Prostate gland (tissue), 2 donors: Measurements from ENCODE around the gene VEGFB. TPM values are rescaled to one million over a fixed set of nuclear protein-coding genes. Genes with fewer than 3 reads are reported as not detected.

Source experiments
- DNase-seq: peaks from one replicate; pipeline ENCODE4 v3.0.0-alpha.2; 2019; ENCODE audit warnings: low spot score
- H3K27ac ChIP-seq, 2 donors: fragments of 200-600 bp; sonication (generic); 2 replicates each; pipeline ENCODE4 v1.5.1; 2017 to 2019
- H3K27me3 ChIP-seq: fragments of 200-600 bp; sonication (generic); replicated peaks from 2 replicates; pipeline ENCODE4 v1.5.1; 2019; ENCODE audit not compliant: insufficient read depth
- H3K36me3 ChIP-seq, 2 donors: fragments of 200-600 bp; sonication (generic); 1 replicate in 1 of 2; 2 replicates in 1 of 2; pipeline versions ENCODE4 v1.5.1 to v1.8.1; 2017 to 2019
- H3K4me1 ChIP-seq: fragments of 200-600 bp; sonication (generic); replicated peaks from 2 replicates; pipeline ENCODE4 v1.5.1; 2019
- H3K4me3 ChIP-seq, 2 donors: fragments of 200-600 bp; sonication (generic); 2 replicates each; pipeline ENCODE4 v1.5.1; 2017 to 2019
- H3K9me3 ChIP-seq: fragments of 200-600 bp; sonication (generic); 2 replicates; pipeline ENCODE4 v1.5.1; 2017
- POLR2A ChIP-seq: fragments of 450-650 bp; IDR thresholded peaks from one replicate; pipeline ENCODE4 v1.6.1; 2016; ENCODE audit warnings: antibody characterized with exemption, mild to moderate bottlenecking
- POLR2AphosphoS5 ChIP-seq: sonication (generic); formaldehyde crosslinking; IDR thresholded peaks from one replicate; pipeline ENCODE4 v1.6.1; 2017; ENCODE audit warnings: antibody characterized with exemption
- WGBS: methylation state at CpG from one replicate; pipeline ENCODE4 v1.1.5; 2018; 5-methylcytosine and 5-hydroxymethylcytosine counted together
- intact Hi-C: fragments of 100-400 bp; cut with DNase I; formaldehyde crosslinking; loops from one replicate; pipeline ENCODE4 v1.14.2; 2022
- total RNA-seq, 2 donors: library from RNA; depleted of rRNA; stranded (reverse); fragments of >200 nt; gene quantifications; one replicate each; pipeline ENCODE4 v1.1.0, GENCODE V29; 2016
- TF ChIP-seq, protein P1 (sequence below), 4 experiments: fragments of 200-600 bp in 2 of 4; fragments of 450-650 bp in 2 of 4; sonication (generic) in 2 of 4; IDR thresholded peaks; 1 replicate in 3 of 4; 2 replicates in 1 of 4; pipeline ENCODE4 v1.5.1; 2016 to 2019; ENCODE audit warnings: antibody characterized with exemption in 4 of 4, mild to moderate bottlenecking in 2 of 4, moderate library complexity in 2 of 4

The VEGFB gene
- total RNA-seq, 2 donors from 2014 or later = 50.9 to 91.2 TPM

GRCh38 chr11:64247729-64248531 is 13.5 kb downstream of the VEGFB start:
- WGBS = 41% methylated on average over 31 of the region's 31 CpGs
- no peaks in the 10 kb centered on the region for H3K27me3 ChIP-seq
- no peak for DNase-seq
- no peaks in the 10 kb centered on the region for H3K9me3 ChIP-seq
- no peak for TF ChIP-seq POLR2AphosphoS5
- H3K4me3 ChIP-seq = peak overlapping the region; percentile 47 to 52
- H3K27ac ChIP-seq = peak overlapping the region; percentile 82 to 84
- H3K4me1 ChIP-seq = peaks cover 20% of the 10 kb centered on the region
- intact Hi-C loops = no loop called here
- no peaks in the 10 kb centered on the region for H3K36me3 ChIP-seq

DNA sequence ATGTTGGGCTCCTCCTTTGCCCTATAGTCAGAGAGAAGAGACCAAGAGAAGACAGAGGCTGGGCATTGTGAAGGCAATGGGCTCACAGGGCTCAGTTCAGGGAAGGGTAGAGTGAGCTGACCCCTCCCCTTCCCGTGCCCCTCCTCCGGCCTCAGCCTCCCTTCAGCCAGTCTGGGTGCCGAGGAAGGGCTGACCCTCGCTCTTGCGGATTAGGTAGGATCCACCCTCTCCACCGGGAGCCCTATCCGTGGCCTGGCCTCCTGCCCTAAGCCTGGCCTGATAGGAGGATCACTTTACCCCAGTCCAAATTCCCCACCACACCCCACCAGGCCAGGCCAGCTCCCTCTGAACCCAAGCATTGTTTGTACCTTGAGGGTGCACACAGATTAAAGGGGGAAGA is 14.2 kb downstream of the VEGFB start:
- Histone ChIP-seq H3K27ac (no peak overlapping the region), H3K4me3 (no peak overlapping the region), H3K36me3 (no peaks in the 10 kb centered on the region), H3K4me1 (peaks cover 22% of the 10 kb centered on the region), H3K9me3 (no peaks in the 10 kb centered on the region), H3K27me3 (no peaks in the 10 kb centered on the region)
- TF ChIP-seq, protein P1, sequence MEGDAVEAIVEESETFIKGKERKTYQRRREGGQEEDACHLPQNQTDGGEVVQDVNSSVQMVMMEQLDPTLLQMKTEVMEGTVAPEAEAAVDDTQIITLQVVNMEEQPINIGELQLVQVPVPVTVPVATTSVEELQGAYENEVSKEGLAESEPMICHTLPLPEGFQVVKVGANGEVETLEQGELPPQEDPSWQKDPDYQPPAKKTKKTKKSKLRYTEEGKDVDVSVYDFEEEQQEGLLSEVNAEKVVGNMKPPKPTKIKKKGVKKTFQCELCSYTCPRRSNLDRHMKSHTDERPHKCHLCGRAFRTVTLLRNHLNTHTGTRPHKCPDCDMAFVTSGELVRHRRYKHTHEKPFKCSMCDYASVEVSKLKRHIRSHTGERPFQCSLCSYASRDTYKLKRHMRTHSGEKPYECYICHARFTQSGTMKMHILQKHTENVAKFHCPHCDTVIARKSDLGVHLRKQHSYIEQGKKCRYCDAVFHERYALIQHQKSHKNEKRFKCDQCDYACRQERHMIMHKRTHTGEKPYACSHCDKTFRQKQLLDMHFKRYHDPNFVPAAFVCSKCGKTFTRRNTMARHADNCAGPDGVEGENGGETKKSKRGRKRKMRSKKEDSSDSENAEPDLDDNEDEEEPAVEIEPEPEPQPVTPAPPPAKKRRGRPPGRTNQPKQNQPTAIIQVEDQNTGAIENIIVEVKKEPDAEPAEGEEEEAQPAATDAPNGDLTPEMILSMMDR (IDR thresholded peaks at IDR 0.05) = no peak
- TF ChIP-seq POLR2AphosphoS5 (no peak), POLR2A (no peak)
- DNase-seq = no peak
- intact Hi-C loops = no loop called here
- WGBS = 72% methylated on average over 6 of the region's 7 CpGs

GRCh38 chr11:64249038-64249437 is 14.7 kb downstream of the VEGFB start:
- Histone ChIP-seq H3K9me3 (no peaks in the 10 kb centered on the region), H3K27ac (no peak overlapping the region), H3K4me3 (no peak overlapping the region), H3K27me3 (no peaks in the 10 kb centered on the region), H3K4me1 (peaks cover 22% of the 10 kb centered on the region), H3K36me3 (no peaks in the 10 kb centered on the region)
- WGBS = 97% methylated on average over 4 of the region's 4 CpGs
- DNase-seq = no peak
- intact Hi-C loops = no loop called here
- TF ChIP-seq POLR2A (no peak), POLR2AphosphoS5 (no peak)
- TF ChIP-seq, protein P1 (IDR thresholded peaks at IDR 0.05) = no peak

GRCh38 chr11:64249563-64250414 is 15.4 kb downstream of the VEGFB start:
- Histone ChIP-seq H3K27ac (no peak overlapping the region), H3K9me3 (no peaks in the 10 kb centered on the region), H3K4me1 (peaks cover 22% of the 10 kb centered on the region), H3K4me3 (no peak overlapping the region), H3K36me3 (no peaks in the 10 kb centered on the region), H3K27me3 (no peaks in the 10 kb centered on the region)
- intact Hi-C loops = loop anchor here (5.0 kb wide), 1 partner anchor 53 kb away; the partner anchor contains the start of gene CATSPERZ
- no peak for DNase-seq
- 91% methylated on average over 8 of the region's 8 CpGs for WGBS
- TF ChIP-seq POLR2A = no peak
- TF ChIP-seq POLR2AphosphoS5 = no peak
- TF ChIP-seq, protein P1 (IDR thresholded peaks at IDR 0.05) = no peak

DNA sequence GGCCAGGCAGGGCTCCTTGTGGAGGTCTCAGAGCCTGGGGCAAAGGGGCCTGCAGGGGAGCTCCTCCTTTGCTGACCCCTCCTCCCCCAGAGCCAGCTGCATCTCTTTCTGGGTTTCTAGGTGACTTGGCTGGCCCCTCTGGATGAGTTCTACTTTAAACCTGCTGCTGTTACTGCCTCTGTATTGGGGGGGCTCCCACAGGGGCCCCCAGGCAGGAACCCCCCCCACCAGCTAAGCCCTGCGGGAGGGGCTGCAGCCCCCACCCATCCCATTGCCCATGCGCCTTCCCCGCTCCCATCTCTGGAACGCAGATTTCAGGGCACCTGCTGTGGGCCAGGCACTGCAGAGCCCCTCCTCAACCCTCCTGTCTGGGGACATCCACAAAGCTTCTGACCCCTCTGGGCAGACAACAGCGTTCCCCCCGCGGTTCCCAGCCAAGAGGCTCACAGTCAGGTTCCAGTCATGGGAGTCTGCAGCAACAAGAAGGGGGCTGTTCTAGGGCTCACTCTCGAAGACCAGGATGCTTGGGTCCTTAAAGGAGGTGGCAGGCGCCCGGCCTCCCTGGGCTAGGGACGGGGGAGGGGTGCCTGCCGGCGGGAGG is 16.1 kb downstream of the VEGFB start:
- Histone ChIP-seq H3K4me1 (peaks cover 16% of the 10 kb centered on the region), H3K27ac (peak overlapping the region in 1 of 2 donors; percentile 83), H3K9me3 (no peaks in the 10 kb centered on the region), H3K4me3 (peak overlapping the region; percentile 73 to 90), H3K36me3 (no peaks in the 10 kb centered on the region), H3K27me3 (no peaks in the 10 kb centered on the region)
- WGBS = 24% methylated on average over 13 of the region's 13 CpGs
- intact Hi-C loops = loop anchor here (5.0 kb wide), 1 partner anchor 52 kb away; the partner anchor contains the start of gene CATSPERZ
- TF ChIP-seq POLR2A (no peak), POLR2AphosphoS5 (no peak)
- TF ChIP-seq, protein P1 (IDR thresholded peaks at IDR 0.05) = no peak
- no peak for DNase-seq
